HFF-Myc (cell line): ENCODE measurements around the gene ZNF324.
"Not testable (repeated sequence)": the region's sequence is repeated elsewhere in the genome, so short reads cannot be mapped to it uniquely, and the experiment has no call there.

Experiments
- DNase-seq: peaks from one replicate; pipeline ENCODE4 v3.0.0-alpha.2; 2011; ENCODE audit warnings: low read depth; ENCODE audit errors: extremely low read depth
- H3K4me3 ChIP-seq: replicated peaks from 2 replicates; pipeline ENCODE4 v1.5.1; 2011; ENCODE audit warnings: low read depth, mild to moderate bottlenecking, control low read depth, low read length
- TF ChIP-seq, protein P1 (sequence below): IDR thresholded peaks from 2 replicates; pipeline ENCODE4 v1.5.1; 2012; ENCODE audit warnings: mild to moderate bottlenecking, low read depth, low read length, control low read depth; ENCODE audit errors: missing control alignments

ZNF324 gene

DNA sequence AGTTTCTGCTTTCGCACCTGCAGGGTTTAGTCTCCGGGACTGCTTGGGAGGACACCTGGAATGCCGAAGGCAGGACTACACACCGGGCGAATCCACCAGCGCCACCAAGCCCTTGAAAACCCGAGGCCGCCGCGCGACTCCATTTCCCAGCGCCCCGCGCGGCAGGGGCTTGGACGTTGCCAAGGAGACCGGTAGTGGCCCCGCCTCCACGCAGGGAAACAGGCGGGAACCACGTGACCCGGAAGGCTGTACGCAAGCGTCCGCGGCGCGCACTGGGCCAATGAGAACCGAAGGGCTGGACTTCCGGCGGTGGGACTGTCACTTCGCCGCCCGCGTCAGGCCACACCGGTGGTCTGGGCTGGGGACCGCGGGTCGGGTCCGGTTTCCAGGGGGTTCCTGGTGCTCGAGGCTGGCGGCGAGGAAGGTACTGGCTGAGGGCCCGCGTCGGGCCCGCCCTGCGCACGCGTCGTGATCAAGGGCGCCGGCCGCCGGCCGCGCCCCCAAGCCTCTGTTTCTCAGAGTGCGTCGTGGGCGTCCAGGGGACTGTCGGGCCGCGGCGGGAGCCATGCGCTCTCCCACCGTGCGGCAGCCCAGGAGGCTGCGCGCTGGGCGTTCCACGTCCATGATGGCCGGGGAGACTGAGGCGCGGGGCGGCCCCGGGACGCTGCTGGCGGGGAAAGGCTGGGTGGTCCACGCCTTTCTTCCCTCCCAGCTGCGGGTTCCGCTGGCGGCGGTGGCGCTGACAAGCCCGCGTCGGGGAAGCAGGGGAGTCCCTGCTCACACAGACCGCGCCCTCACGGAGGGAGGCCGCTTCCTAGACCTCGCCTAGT lies at the start of gene ZNF324:
Gene ZNF324 (plus strand): TSS at position 321 of the 830 bp plus-strand sequence. CDS start 2,106 bp downstream, outside the sequence.
- DNase-seq, result peak; percentile 84
- peak within 1 kb of the TSS; percentile 89 for H3K4me3 ChIP-seq
- TF ChIP-seq, protein P1, sequence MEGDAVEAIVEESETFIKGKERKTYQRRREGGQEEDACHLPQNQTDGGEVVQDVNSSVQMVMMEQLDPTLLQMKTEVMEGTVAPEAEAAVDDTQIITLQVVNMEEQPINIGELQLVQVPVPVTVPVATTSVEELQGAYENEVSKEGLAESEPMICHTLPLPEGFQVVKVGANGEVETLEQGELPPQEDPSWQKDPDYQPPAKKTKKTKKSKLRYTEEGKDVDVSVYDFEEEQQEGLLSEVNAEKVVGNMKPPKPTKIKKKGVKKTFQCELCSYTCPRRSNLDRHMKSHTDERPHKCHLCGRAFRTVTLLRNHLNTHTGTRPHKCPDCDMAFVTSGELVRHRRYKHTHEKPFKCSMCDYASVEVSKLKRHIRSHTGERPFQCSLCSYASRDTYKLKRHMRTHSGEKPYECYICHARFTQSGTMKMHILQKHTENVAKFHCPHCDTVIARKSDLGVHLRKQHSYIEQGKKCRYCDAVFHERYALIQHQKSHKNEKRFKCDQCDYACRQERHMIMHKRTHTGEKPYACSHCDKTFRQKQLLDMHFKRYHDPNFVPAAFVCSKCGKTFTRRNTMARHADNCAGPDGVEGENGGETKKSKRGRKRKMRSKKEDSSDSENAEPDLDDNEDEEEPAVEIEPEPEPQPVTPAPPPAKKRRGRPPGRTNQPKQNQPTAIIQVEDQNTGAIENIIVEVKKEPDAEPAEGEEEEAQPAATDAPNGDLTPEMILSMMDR, result no peak

DNA sequence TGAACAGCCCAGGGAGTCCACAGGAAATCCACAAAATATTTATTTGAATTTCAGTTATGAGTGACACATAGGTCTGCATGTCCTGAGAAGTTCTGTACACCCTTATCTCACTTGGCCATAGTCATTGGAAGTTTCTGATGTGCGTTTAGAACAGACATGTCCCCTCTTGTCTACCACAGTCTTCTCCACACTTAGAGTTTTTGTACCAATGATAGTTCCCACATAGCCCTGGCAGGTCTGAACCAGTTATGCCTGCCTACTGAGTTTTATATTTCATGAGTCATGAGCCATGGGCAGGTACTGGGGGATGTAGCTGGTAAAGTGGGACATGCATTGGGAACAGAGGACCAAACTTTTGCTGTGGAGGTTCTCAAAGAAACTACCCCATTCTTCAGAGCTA lies 38.3 kb upstream of the ZNF324 start:
- H3K4me3 ChIP-seq, result no peak overlapping the region
- TF ChIP-seq, protein P1, result no peak
- no peak for DNase-seq

DNA sequence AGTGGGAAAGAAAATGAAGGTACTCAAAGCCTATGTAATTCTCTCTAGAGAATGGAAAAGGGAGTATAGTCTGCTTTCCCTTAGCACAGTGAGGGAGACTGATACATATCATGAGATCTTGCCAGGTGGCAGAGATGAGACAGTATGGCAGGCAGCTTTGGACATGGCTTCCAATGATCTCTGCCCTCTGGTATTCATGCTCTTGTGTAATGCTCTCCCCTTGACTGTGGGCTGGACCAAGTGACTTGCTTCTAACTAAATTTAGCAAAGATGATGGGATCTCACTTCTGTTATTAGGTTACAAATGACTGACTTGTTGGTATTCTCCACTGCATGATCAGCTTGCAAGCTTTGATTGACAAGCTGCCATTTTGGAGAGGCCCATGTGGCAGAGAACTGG lies 37.1 kb upstream of the ZNF324 start:
- DNase-seq, result no peak
- H3K4me3 ChIP-seq, result no peak overlapping the region
- TF ChIP-seq, protein P1, result no peak

DNA sequence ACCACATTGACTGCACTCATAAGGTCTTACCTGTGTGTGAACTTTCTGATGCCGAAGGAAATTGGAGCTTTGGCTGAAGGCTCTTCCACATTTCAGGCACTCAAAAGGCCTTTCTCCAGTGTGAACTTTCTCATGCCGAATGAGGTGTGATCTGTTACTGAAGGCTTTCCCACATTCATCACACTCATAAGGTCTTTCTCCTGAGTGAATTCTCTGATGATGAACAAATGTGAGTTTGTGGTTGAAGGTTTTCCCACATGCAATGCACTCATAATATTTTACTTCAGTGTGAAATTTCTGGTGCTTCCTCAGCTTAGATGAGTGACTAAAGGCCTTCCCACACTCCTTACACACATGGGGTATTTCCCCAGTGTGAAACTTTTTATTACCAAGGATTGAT lies 32.7 kb upstream of the ZNF324 start:
- no peak for DNase-seq
- TF ChIP-seq, protein P1, result no peak
- H3K4me3 ChIP-seq, result no peak overlapping the region

DNA sequence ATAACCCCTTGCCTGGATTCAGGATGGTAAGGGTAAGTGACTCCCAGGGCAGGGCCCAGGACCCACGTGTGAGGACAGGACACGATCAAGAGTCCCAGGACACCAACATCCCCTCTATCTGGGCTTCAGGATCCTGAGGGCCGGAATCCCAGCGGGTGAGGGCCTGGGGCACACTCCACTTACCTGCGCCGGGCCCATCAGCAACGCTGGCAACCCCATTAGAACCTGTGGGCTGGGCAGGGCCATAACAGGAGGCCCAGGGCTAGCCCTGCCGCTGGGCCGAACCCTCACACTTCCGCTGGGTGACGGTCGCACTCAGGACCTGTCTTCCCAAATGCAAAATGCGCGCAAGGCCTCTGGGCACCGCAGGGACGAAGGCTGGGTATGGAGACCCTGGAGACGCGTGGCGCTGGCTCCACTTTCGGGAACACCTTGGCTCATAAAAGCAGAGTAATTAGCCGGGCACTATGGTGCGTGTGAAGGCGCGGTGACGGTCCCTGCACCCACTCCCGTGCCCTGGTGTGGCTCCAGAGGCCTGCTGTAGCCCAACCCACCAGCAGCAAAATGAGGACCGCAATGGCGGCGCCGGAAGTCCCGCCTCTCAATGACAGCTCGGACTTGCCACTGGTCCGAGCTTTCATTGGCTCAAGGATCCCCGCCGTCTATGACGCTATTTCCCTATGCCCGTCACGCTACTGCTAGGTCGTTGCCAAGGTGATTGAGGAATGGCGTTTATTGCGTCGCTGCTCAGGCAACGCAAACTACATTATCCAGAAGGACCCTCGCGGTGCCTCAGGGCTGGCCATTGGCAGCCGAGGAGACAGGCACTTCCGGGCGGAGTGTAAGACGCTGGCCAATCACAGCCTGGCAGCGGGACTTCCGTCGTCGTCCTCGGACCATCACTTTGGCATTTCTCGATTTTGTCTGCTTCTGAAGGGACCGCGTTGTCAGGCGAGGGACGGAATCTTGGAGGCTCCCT lies 27.0 kb upstream of the ZNF324 start, which contains the start of gene ZNF132:
Gene ZNF132 (minus strand): TSS at position 578 of the 979 bp plus-strand sequence. CDS start 332 bp downstream, at position 246.
- peak within 1 kb of the TSS; percentile 57 for H3K4me3 ChIP-seq
- peak; percentile 99 for DNase-seq
- TF ChIP-seq, protein P1, result no peak

DNA sequence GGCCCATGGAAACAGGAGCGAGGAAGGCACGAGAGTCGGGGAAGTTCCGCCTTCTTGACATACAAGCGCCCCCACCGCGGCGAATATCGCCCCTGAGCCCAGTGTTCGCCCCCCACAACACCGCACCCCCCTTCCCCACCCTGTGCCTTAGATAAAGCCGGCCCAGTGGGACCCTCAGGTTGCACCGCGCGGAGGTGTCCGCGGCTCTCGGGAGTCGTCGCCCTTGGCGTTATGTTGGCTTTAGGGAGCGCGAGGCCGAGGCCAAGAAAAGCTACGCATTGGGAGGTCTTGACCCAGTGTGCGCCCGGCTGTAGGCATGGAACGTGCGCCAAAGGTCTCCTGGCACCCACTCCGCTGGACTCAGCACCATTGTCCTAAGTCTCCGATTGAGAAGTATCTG lies 26.3 kb upstream of the ZNF324 start:
- peak overlapping the region; percentile 57 for H3K4me3 ChIP-seq

DNA sequence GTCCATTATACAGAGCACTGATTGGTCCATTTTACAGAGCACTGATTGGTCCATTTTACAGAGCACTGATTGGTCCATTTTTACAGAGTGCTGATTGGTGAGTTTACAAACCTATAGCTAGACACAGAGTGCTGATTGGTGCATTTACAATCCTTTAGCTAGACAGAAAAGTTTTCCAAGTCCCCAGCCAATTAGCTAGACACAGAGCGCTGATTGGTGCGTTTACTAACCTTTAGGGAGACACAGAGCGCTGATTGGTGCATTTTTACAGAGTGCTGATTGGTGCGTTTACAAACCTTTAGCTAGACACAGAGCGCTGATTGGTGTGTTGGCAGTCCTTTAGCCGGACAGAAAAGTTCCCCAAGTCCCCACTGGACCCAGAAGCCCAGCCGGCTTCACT lies 23.9 kb upstream of the ZNF324 start:
- H3K4me3 ChIP-seq, DNase-seq: not testable (repeated sequence)

More for the DNA sequence above, 26.3 kb upstream of the ZNF324 start:
- DNase-seq, result no peak
- TF ChIP-seq, protein P1, result no peak

DNA sequence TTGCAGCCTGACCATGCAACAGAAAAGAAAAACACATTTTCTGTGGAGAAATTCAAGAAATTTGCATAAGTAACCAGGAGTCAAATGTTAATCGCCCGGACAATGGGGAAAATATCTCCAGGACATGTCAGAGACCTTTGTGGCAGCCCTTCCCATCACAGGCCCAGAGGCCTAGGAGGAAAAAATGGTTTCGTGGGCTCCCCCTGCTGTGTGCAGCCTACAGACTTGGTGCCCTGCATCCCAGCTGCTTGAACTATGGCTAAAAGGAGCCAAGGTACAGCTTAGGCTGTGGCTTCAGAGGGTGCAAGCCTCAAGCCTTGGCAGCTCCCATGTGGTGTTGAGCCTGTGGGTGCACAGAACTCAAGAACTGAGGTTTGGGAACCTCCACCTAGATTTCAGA lies 18.0 kb upstream of the ZNF324 start:
- DNase-seq, H3K4me3 ChIP-seq: not testable (repeated sequence)

DNA sequence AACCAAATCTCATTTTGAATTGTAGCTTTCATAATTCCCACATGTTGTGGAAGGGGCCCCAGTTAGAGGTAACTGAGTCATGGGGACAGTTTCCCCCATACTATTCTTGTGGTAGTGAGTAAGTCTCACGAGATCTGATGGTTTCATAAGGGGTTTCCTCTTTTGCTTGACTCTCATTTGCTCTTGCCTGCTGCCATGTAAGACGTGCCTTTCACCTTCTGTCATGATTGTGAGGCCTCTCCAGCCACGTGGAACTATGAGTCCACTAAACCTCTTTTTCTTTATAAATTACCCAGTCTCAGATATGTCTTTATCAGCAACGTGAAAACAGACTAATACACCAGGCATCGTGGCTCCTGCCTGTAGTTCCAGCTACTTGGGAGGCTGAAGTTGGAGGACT lies 16.9 kb upstream of the ZNF324 start:
- not testable (repeated sequence) for H3K4me3 ChIP-seq, DNase-seq
